Astrocyte (in vitro differentiated cells and primary cell): ENCODE results near the gene SMIM43. TPM values are rescaled to one million over a fixed set of nuclear protein-coding genes. Genes with fewer than 3 reads are reported as not detected.

Source experiments
- DNase-seq: peaks from one replicate; pipeline ENCODE4 v3.0.0-alpha.2; 2010; ENCODE audit warnings: low read depth
- FAIRE-seq: peaks from 2 replicates; lab custom pipeline; 2011; peaks lifted over from hg19 to GRCh38; lab: Jason Lieb, UNC
- H2AFZ ChIP-seq: 2 replicates; pipeline ENCODE4 v1.6.0; 2012; ENCODE audit warnings: low read depth, low read length, inconsistent platforms
- H3K27ac ChIP-seq: 2 replicates; pipeline ENCODE4 v1.5.1; 2011; ENCODE audit warnings: low read depth, low read length, inconsistent platforms
- H3K27me3 ChIP-seq: 2 replicates; pipeline ENCODE4 v1.6.0; 2011; ENCODE audit warnings: low read length, inconsistent platforms; ENCODE audit not compliant: insufficient read depth
- H3K36me3 ChIP-seq: 2 replicates; pipeline ENCODE4 v1.5.1; 2011; ENCODE audit warnings: low read length, inconsistent platforms; ENCODE audit not compliant: insufficient read depth
- H3K4me1 ChIP-seq: 2 replicates; pipeline ENCODE4 v1.5.1; 2011; ENCODE audit warnings: low read length, inconsistent platforms; ENCODE audit not compliant: insufficient read depth
- H3K4me2 ChIP-seq: 2 replicates; pipeline ENCODE4 v1.6.0; 2012; ENCODE audit warnings: low read length, inconsistent platforms
- H3K4me3 ChIP-seq: 2 replicates; pipeline ENCODE4 v1.5.1; 2011; ENCODE audit warnings: low read depth, mild to moderate bottlenecking, low read length, inconsistent platforms; ENCODE audit not compliant: insufficient read depth
- H3K79me2 ChIP-seq: 2 replicates; pipeline ENCODE4 v1.6.0; 2012; ENCODE audit warnings: mild to moderate bottlenecking, low read length, inconsistent platforms; ENCODE audit not compliant: insufficient read depth
- H3K9ac ChIP-seq: 2 replicates; pipeline ENCODE4 v1.6.0; 2012; ENCODE audit warnings: mild to moderate bottlenecking, low read length, inconsistent platforms
- H3K9me3 ChIP-seq: 2 replicates; pipeline ENCODE4 v1.5.1; 2012; ENCODE audit warnings: low read depth, mild to moderate bottlenecking, low read length, inconsistent platforms; ENCODE audit not compliant: insufficient read depth
- H4K20me1 ChIP-seq: 2 replicates; pipeline ENCODE4 v1.6.0; 2012; ENCODE audit warnings: low read length, inconsistent platforms; ENCODE audit not compliant: insufficient read depth
- H3K27ac Mint-ChIP-seq: one replicate; pipeline ENCODE4 v1.8.0; 2021; ENCODE audit warnings: mild to moderate bottlenecking, mixed read lengths; ENCODE audit not compliant: unreplicated experiment
- H3K27me3 Mint-ChIP-seq: one replicate; pipeline ENCODE4 v1.8.0; 2021; ENCODE audit warnings: low read depth, mixed read lengths; ENCODE audit not compliant: unreplicated experiment
- H3K36me3 Mint-ChIP-seq: one replicate; pipeline ENCODE4 v1.8.0; 2021; ENCODE audit warnings: low read depth, mixed read lengths; ENCODE audit not compliant: unreplicated experiment
- H3K4me1 Mint-ChIP-seq: one replicate; pipeline ENCODE4 v1.8.0; 2021; ENCODE audit warnings: low read depth, mixed read lengths; ENCODE audit not compliant: unreplicated experiment
- H3K4me3 Mint-ChIP-seq: one replicate; pipeline ENCODE4 v1.8.0; 2021; ENCODE audit warnings: mild to moderate bottlenecking, moderate library complexity, mixed read lengths; ENCODE audit not compliant: unreplicated experiment
- H3K9me3 Mint-ChIP-seq: one replicate; pipeline ENCODE4 v1.8.0; 2021; ENCODE audit warnings: mild to moderate bottlenecking, mixed read lengths; ENCODE audit not compliant: unreplicated experiment
- EZH2 ChIP-seq: IDR thresholded peaks from 2 replicates; pipeline ENCODE4 v1.6.1; 2012; ENCODE audit warnings: mild to moderate bottlenecking, low read length, inconsistent platforms; ENCODE audit not compliant: insufficient read depth
- total RNA-seq: library from RNA; stranded (reverse); gene quantifications from 2 replicates; pipeline ENCODE4 v1.2.1, GENCODE V29; 2021
- TF ChIP-seq, protein P1 (sequence below): IDR thresholded peaks from 2 replicates; pipeline ENCODE4 v1.5.1; 2011; ENCODE audit warnings: low read depth, mild to moderate bottlenecking, inconsistent platforms, low read length, moderate library complexity; ENCODE audit not compliant: insufficient read depth

The SMIM43 gene
- total RNA-seq, 1 donor from 2014 or later: not detected

DNA sequence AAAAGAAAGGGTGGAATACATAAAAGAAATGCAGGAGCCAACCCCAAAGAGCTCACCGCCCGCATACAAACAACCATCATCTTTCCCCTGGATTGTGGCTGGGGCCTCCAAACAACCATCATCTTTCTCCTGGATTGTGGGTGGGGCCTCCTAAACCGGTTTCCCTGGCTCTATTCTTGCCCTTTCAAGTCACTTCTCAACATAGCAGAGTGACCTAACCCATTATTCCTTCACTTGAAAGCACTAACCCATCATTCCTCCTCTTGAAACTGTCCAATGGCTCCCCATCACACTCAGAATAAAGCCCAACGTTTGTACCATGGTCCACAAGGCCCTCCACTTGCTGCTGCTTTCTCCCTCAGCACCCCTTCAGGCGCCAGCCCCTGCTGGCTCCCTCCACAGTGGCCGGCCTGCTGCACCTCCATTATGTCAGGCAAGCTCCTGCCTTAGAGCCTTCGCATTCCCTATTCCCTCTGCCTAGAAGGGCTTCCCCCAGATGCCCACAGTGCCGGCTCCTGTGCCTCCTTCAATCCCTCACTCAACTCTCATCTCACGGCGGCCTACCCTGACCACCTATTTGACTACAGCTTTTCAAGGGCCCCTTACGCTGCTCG lies 24.1 kb downstream of the SMIM43 start:
- DNase-seq: no peak
- H3K27me3 Mint-ChIP-seq: no peaks in the 10 kb centered on the region
- no peak overlapping the region for H3K9ac ChIP-seq
- no peaks in the 10 kb centered on the region for H3K36me3 Mint-ChIP-seq
- no peaks in the 10 kb centered on the region for H3K36me3 ChIP-seq
- TF ChIP-seq, protein P1, sequence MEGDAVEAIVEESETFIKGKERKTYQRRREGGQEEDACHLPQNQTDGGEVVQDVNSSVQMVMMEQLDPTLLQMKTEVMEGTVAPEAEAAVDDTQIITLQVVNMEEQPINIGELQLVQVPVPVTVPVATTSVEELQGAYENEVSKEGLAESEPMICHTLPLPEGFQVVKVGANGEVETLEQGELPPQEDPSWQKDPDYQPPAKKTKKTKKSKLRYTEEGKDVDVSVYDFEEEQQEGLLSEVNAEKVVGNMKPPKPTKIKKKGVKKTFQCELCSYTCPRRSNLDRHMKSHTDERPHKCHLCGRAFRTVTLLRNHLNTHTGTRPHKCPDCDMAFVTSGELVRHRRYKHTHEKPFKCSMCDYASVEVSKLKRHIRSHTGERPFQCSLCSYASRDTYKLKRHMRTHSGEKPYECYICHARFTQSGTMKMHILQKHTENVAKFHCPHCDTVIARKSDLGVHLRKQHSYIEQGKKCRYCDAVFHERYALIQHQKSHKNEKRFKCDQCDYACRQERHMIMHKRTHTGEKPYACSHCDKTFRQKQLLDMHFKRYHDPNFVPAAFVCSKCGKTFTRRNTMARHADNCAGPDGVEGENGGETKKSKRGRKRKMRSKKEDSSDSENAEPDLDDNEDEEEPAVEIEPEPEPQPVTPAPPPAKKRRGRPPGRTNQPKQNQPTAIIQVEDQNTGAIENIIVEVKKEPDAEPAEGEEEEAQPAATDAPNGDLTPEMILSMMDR: no peak
- TF ChIP-seq EZH2: no peak
- H3K9me3 ChIP-seq: no peaks in the 10 kb centered on the region
- no peak overlapping the region for H2AFZ ChIP-seq
- H4K20me1 ChIP-seq: no peaks in the 10 kb centered on the region
- H3K9me3 Mint-ChIP-seq: no peaks in the 10 kb centered on the region
- no peak overlapping the region for H3K4me3 Mint-ChIP-seq
- no peak overlapping the region for H3K4me3 ChIP-seq
- no peaks in the 10 kb centered on the region for H3K4me1 ChIP-seq
- H3K27ac Mint-ChIP-seq: no peak overlapping the region
- H3K79me2 ChIP-seq: no peaks in the 10 kb centered on the region
- no peak overlapping the region for H3K27ac ChIP-seq
- no peak overlapping the region for H3K4me2 ChIP-seq
- H3K27me3 ChIP-seq: no peaks in the 10 kb centered on the region
- H3K4me1 Mint-ChIP-seq: peaks cover 7% of the 10 kb centered on the region
- no peak for FAIRE-seq

DNA sequence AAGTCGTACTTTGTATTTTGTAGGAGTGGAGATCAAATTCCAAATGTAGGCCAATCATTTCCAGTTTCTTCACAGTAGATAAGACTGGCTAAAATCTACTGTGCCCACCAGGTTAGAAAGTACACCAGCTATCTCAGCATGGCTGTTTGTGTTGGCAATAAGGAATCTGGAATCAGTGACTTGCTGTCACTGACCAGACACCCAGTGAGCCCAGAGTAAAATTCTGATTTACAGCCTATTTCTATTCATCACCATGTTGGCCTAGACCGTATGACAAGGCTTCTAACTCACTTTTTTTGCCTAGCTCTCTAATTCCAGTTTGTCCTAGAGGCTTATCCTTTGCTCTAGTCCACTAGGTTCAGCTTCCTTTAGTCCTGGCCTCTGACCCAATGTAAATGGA lies 25.4 kb downstream of the SMIM43 start:
- H3K27ac ChIP-seq: no peak overlapping the region
- no peak for TF ChIP-seq EZH2
- TF ChIP-seq, protein P1: no peak
- no peaks in the 10 kb centered on the region for H3K27me3 ChIP-seq
- no peaks in the 10 kb centered on the region for H3K36me3 ChIP-seq
- no peak overlapping the region for H3K4me3 ChIP-seq
- peak; percentile 50 for FAIRE-seq
- no peaks in the 10 kb centered on the region for H3K9me3 ChIP-seq
- Mint-ChIP-seq H3K9me3 (no peaks in the 10 kb centered on the region), H3K27me3 (no peaks in the 10 kb centered on the region), H3K27ac (no peak overlapping the region), H3K4me3 (no peak overlapping the region), H3K4me1 (peaks cover 8% of the 10 kb centered on the region), H3K36me3 (no peaks in the 10 kb centered on the region)
- no peak overlapping the region for H3K9ac ChIP-seq
- H2AFZ ChIP-seq: no peak overlapping the region
- no peak overlapping the region for H3K4me2 ChIP-seq
- no peaks in the 10 kb centered on the region for H3K79me2 ChIP-seq
- no peaks in the 10 kb centered on the region for H4K20me1 ChIP-seq
- H3K4me1 ChIP-seq: no peaks in the 10 kb centered on the region
- DNase-seq: no peak

DNA sequence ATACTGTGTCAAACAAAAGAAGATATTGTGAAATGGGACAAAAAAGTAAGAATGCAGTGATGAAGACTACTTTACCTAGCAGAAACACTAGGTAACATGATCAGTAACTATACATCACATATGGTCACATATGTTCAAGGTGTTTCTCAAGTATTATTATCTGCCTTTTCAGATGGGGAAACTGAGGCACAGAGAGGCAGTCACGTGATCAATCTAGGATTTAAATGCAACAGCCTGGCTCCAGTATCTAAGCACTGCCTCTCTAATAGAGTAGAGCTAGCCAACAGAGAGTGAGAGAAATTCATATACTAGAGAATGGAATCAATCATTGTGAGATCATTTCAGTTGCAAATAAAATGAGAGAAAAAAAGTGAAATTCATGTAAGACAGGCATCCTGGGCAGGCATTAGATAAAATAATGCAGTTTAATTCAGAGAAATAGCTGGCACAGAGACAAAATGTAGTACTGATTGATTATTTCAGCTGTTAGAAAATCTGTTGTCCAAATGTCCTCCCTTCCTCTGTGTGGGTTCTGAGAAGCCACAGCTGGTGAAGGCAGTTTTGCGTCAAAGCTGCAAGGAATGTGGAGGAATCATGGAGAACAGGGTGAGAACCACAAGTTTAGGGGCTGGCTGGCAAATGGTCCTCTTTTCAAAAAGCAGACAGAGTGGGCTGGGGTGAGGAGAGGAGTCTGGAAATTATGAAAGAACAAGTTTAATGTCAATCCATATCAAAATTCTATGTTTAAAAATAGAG lies 26.0 kb downstream of the SMIM43 start:
- Histone ChIP-seq H3K27ac (no peak overlapping the region), H3K9ac (no peak overlapping the region), H3K36me3 (no peaks in the 10 kb centered on the region), H3K4me3 (no peak overlapping the region), H3K9me3 (no peaks in the 10 kb centered on the region), H3K4me2 (no peak overlapping the region), H3K27me3 (no peaks in the 10 kb centered on the region), H3K4me1 (no peaks in the 10 kb centered on the region), H3K79me2 (no peaks in the 10 kb centered on the region), H4K20me1 (no peaks in the 10 kb centered on the region), H2AFZ (no peak overlapping the region)
- peaks cover 10% of the 10 kb centered on the region for H3K4me1 Mint-ChIP-seq
- no peak overlapping the region for H3K4me3 Mint-ChIP-seq
- peak overlapping the region; percentile 23 for H3K27ac Mint-ChIP-seq
- no peaks in the 10 kb centered on the region for H3K9me3 Mint-ChIP-seq
- FAIRE-seq: no peak
- TF ChIP-seq, protein P1: no peak
- TF ChIP-seq EZH2: no peak
- DNase-seq: peak; percentile 76
- no peaks in the 10 kb centered on the region for H3K36me3 Mint-ChIP-seq
- H3K27me3 Mint-ChIP-seq: no peaks in the 10 kb centered on the region
